ENCODE data around the gene PAX6.

- TF ChIP-seq CREB5 (CRISPR knock-in tag; IDR thresholded peaks at IDR 0.05; ENCODE audit: low read depth) (no peak), RARB (CRISPR knock-in tag; IDR thresholded peaks at IDR 0.05) (no peak), BACH2 (CRISPR knock-in tag; IDR thresholded peaks at IDR 0.05; ENCODE audit: borderline replicate concordance) (no peak)
These were observed 8.7 kb upstream of the PAX6 start for GRCh38 chr11:31819621-31820437.
